WTC11 (cell line): Measurements from ENCODE around the gene HOXB8. TPM values are rescaled to one million over a fixed set of nuclear protein-coding genes. Genes with fewer than 3 reads are reported as not detected.
A peak's percentile ranks its signal among the peaks of the same experiment; 100 is the strongest.

Source experiments
- ATAC-seq: fragments of 200-7000 bp; cut with Tn5 transposase; 2 replicates; pipeline ENCODE4 v1.10.0; 2021; ENCODE audit warnings: mild to moderate bottlenecking, moderate library complexity
- CTCF ChIA-PET: fragments of 300-600 bp; sonication (Branson Sonifier 250); formaldehyde crosslinking; loops from one replicate; lab custom pipeline; 2021; ENCODE audit warnings: antibody characterized with exemption; lab: Charles Lee
- POLR2A ChIA-PET: fragments of 350-600 bp; sonication (Branson Sonifier 250); formaldehyde crosslinking; loops from one replicate; lab custom pipeline; 2021; ENCODE audit warnings: antibody characterized with exemption; lab: Charles Lee
- DNase-seq: peaks from one replicate; pipeline ENCODE4 v3.0.0; 2021; ENCODE audit warnings: low spot score
- H3K27ac Mint-ChIP-seq: 2 replicates; pipeline ENCODE4 v1.8.0; 2021; ENCODE audit warnings: mixed read lengths
- H3K27me3 Mint-ChIP-seq: 2 replicates; pipeline ENCODE4 v1.8.0; 2021; ENCODE audit warnings: low read depth, mild to moderate bottlenecking, moderate library complexity, mixed read lengths
- H3K36me3 Mint-ChIP-seq: 2 replicates; pipeline ENCODE4 v1.8.0; 2021; ENCODE audit warnings: mixed read lengths
- H3K4me1 Mint-ChIP-seq: 2 replicates; pipeline ENCODE4 v1.8.0; 2022; ENCODE audit warnings: mixed read lengths
- H3K4me3 Mint-ChIP-seq: 2 replicates; pipeline ENCODE4 v1.8.0; 2021; ENCODE audit warnings: mild to moderate bottlenecking, moderate library complexity, mixed read lengths
- H3K9me3 Mint-ChIP-seq: 2 replicates; pipeline ENCODE4 v1.8.0; 2021; ENCODE audit warnings: mixed read lengths
- CDX4 ChIP-seq: fragments of 250-450 bp; sonication (Bioruptor Pico); IDR thresholded peaks from 2 replicates; pipeline ENCODE4 v1.9.0; 2021; ENCODE audit warnings: moderate library complexity, mild to moderate bottlenecking, inconsistent platforms, borderline replicate concordance
- CREM ChIP-seq: sonication (generic); formaldehyde crosslinking; IDR thresholded peaks from 2 replicates; pipeline ENCODE4 v1.8.1; 2022; ENCODE audit warnings: mild to moderate bottlenecking, missing genetic modification reagents, moderate library complexity
- CTCF ChIP-seq: fragments of 200-600 bp; IDR thresholded peaks from 2 replicates; pipeline ENCODE4 v1.8.0; 2022; ENCODE audit warnings: antibody characterized with exemption
- E2F5 ChIP-seq: sonication (generic); formaldehyde crosslinking; IDR thresholded peaks from 2 replicates; pipeline ENCODE4 v1.8.1; 2022; ENCODE audit warnings: mild to moderate bottlenecking, moderate library complexity, missing genetic modification reagents
- FOXP4 ChIP-seq: sonication (generic); formaldehyde crosslinking; IDR thresholded peaks from 2 replicates; pipeline ENCODE4 v1.8.0; 2022; ENCODE audit warnings: mild to moderate bottlenecking, missing genetic modification reagents
- KAT7 ChIP-seq: sonication (generic); formaldehyde crosslinking; IDR thresholded peaks from 2 replicates; pipeline ENCODE4 v1.8.1; 2023; ENCODE audit warnings: missing genetic modification reagents, mild to moderate bottlenecking, borderline replicate concordance
- PRDM15 ChIP-seq: sonication (generic); formaldehyde crosslinking; IDR thresholded peaks from 2 replicates; pipeline ENCODE4 v1.8.0; 2022; ENCODE audit warnings: missing genetic modification reagents
- SMAD4 ChIP-seq: sonication (generic); formaldehyde crosslinking; IDR thresholded peaks from 2 replicates; pipeline ENCODE4 v1.8.0; 2022; ENCODE audit warnings: mild to moderate bottlenecking, missing genetic modification reagents
- ZNF138 ChIP-seq: sonication (generic); formaldehyde crosslinking; conservative IDR thresholded peaks from 2 replicates; pipeline ENCODE4 v1.8.1; 2022; ENCODE audit warnings: mild to moderate bottlenecking, moderate library complexity, missing genetic modification reagents
- ZNF263 ChIP-seq: sonication (generic); formaldehyde crosslinking; IDR thresholded peaks from 2 replicates; pipeline ENCODE4 v1.8.1; 2022; ENCODE audit warnings: low read depth, mild to moderate bottlenecking, moderate library complexity, missing genetic modification reagents
- ZNF416 ChIP-seq: fragments of 250-450 bp; sonication (Bioruptor Pico); IDR thresholded peaks from 2 replicates; pipeline ENCODE4 v1.9.0; 2021; ENCODE audit warnings: mild to moderate bottlenecking, inconsistent platforms
- ZNF671 ChIP-seq: fragments of 250-450 bp; sonication (Bioruptor Pico); IDR thresholded peaks from 2 replicates; pipeline ENCODE4 v1.8.0; 2021; ENCODE audit warnings: mild to moderate bottlenecking
- total RNA-seq: library from RNA; stranded (reverse); gene quantifications from 3 replicates; pipeline ENCODE4 v1.2.3, GENCODE V29; 2021

HOXB8 gene
- total RNA-seq, 1 experiment from 2014 or later, result not detected

GRCh38 chr17:48642843-48643696 is 28.0 kb upstream of the HOXB8 start:
- no peaks in the 10 kb centered on the region for H3K36me3 Mint-ChIP-seq
- POLR2A ChIA-PET, result no interaction called here
- peaks cover 100% of the 10 kb centered on the region; the same call in 1 of the 2 replicates for H3K27me3 Mint-ChIP-seq
- peaks cover 31% of the 10 kb centered on the region for H3K4me1 Mint-ChIP-seq
- TF ChIP-seq FOXP4 (CRISPR knock-in tag), result no peak
- no peak for TF ChIP-seq KAT7 (CRISPR knock-in tag)
- TF ChIP-seq ZNF138 (CRISPR knock-in tag), result no peak
- TF ChIP-seq CTCF, result no peak
- TF ChIP-seq CDX4 (CRISPR knock-in tag), result no peak
- TF ChIP-seq ZNF416 (CRISPR knock-in tag), result no peak
- TF ChIP-seq, all 79 proteins: peak for 0
- DNase-seq, result no peak
- Mint-ChIP-seq H3K4me3 (peak overlapping the region; percentile 56; the same call in 1 of the 2 replicates), H3K9me3 (no peaks in the 10 kb centered on the region), H3K27ac (no peak overlapping the region)
- CTCF ChIA-PET, result interaction anchor here (0.9 to 3.4 kb wide), 10 partner anchors 10 to 236 kb away, joined by 3 to 19 read pairs (median 6); partner anchors contain the start of gene HOXB9
- ATAC-seq, result no peak

GRCh38 chr17:48642059-48642842 is 27.2 kb upstream of the HOXB8 start:
- ChIA-PET CTCF (interaction anchor here (0.9 to 3.4 kb wide), 10 partner anchors 10 to 237 kb away, joined by 3 to 19 read pairs (median 6); partner anchors contain the start of gene HOXB9), POLR2A (no interaction called here)
- Mint-ChIP-seq H3K27me3 (peaks cover 100% of the 10 kb centered on the region; the same call in 1 of the 2 replicates), H3K4me1 (peaks cover 25% of the 10 kb centered on the region), H3K9me3 (no peaks in the 10 kb centered on the region), H3K36me3 (no peaks in the 10 kb centered on the region), H3K4me3 (peak overlapping the region; percentile 56), H3K27ac (no peak overlapping the region)
- TF ChIP-seq ZNF263 (no peak), E2F5 (CRISPR knock-in tag) (peak; percentile 36; the same call in 1 of the 2 replicates), SMAD4 (CRISPR knock-in tag) (no peak), CREM (CRISPR knock-in tag) (0 out of 2 replicates have a peak, but pooled peaks have one; percentile 33)
- DNase-seq, result peak; percentile 80
- peak; percentile 68 for ATAC-seq

GRCh38 chr17:48641541-48642058 is 26.5 kb upstream of the HOXB8 start:
- ChIA-PET POLR2A (no interaction called here), CTCF (interaction anchor here (0.9 to 3.4 kb wide), 8 partner anchors 9 to 237 kb away, joined by 3 to 19 read pairs (median 7); no protein-coding TSS in a partner anchor)
- Mint-ChIP-seq H3K36me3 (no peaks in the 10 kb centered on the region), H3K4me1 (peaks cover 29% of the 10 kb centered on the region), H3K27ac (no peak overlapping the region), H3K27me3 (peaks cover 100% of the 10 kb centered on the region; the same call in 1 of the 2 replicates), H3K9me3 (no peaks in the 10 kb centered on the region), H3K4me3 (peak overlapping the region; percentile 56)
- ATAC-seq, result peak; percentile 28
- TF ChIP-seq ZNF671 (CRISPR knock-in tag), result no peak
- TF ChIP-seq PRDM15, result peak; percentile 75
- peak; percentile 61 for DNase-seq
